ENCODE results near the gene CABP7. TPM values are rescaled to one million over a fixed set of nuclear protein-coding genes. Genes with fewer than 3 reads are reported as not detected.
A peak's percentile ranks its signal among the peaks of the same experiment; 100 is the strongest.

Gene CABP7
- polyA plus RNA-seq, 2 donors, result 0.04 TPM

DNA sequence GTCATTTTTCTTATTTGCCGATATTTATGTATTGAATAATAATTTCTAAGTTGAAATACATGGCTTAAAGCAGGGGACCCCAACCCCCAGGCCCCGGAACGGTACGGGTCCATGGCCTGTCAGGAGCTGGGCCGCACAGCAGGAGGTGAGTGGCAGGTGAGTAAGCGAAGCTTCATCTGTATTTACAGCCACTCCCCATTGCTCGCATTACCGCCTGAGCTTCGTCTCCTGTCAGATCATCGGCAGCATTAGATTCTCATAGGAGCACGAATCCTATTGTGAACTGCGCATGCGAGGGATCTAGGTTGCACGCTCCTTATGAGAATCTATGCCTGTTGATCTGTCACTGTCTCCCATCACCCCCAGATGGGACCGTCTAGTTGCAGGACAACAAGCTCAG lies 42.5 kb downstream of the CABP7 start:
- no peaks in the 10 kb centered on the region for H3K9me3 ChIP-seq (ENCODE audit: control insufficient read depth in 2 of 2, insufficient read depth in 1 of 2, low read depth in 1 of 2, low read length in 1 of 2)
- H3K36me3 ChIP-seq (ENCODE audit: control insufficient read depth in 2 of 2, insufficient read depth in 2 of 2, low read length in 1 of 2), result no peaks in the 10 kb centered on the region
- WGBS, 2 donors, result 70 to 74% methylated on average over 15 of the region's 15 CpGs
- H3K4me3 ChIP-seq (ENCODE audit: low read depth in 1 of 2, low read length in 2 of 2), result no peak overlapping the region
- H3K27ac ChIP-seq (ENCODE audit: low read depth in 2 of 2, low read length in 1 of 2), result no peak overlapping the region
- H3K4me1 ChIP-seq (ENCODE audit: control insufficient read depth in 2 of 2, insufficient read depth in 2 of 2, low read length in 1 of 2), result peaks cover 0 to 6% of the 10 kb centered on the region in 2 donors
- no peaks in the 10 kb centered on the region for H3K27me3 ChIP-seq (ENCODE audit: control insufficient read depth in 1 of 2, insufficient read depth in 2 of 2, low read length in 2 of 2)

DNA sequence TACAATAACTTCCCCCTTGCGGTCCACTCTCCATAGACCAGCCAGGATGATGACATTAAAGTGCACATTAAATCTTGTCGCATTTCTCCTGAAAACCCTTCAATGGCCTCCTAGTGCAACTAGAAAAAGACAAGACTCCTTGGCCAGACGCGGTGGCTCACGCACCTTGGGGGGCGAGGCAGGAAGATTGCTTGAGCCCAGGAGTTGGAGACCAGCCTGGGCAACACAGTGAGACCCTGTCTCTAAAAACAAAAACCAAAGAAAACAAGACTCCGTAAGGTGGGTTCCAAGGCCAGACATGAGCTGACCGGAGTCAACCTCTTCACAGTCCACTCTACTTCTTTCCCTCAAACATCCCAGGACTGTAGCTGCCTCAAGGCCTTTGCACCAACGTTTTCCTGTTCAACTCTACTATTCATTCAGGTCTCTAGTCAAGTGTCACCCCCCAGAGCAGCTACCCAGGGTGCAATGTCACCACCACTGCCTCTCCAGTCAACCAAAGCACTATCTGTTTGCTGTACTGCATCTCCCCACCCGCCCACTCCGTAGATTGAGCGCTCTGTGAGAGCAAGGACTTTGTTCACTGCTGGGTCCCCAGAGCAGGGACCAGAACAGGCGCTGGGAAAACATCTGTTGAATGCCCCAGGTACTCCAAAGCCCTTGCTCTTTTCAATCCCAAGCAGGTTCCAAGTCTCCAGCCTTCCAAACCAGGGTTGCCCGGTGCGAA lies 46.3 kb downstream of the CABP7 start:
- Histone ChIP-seq H3K27me3 (ENCODE audit: control insufficient read depth in 1 of 2, insufficient read depth in 2 of 2, low read length in 2 of 2) (no peaks in the 10 kb centered on the region), H3K4me3 (ENCODE audit: low read depth in 1 of 2, low read length in 2 of 2) (peak overlapping the region; percentile 71 to 76), H3K9me3 (ENCODE audit: control insufficient read depth in 2 of 2, insufficient read depth in 1 of 2, low read depth in 1 of 2, low read length in 1 of 2) (no peaks in the 10 kb centered on the region), H3K36me3 (ENCODE audit: control insufficient read depth in 2 of 2, insufficient read depth in 2 of 2, low read length in 1 of 2) (peaks cover 0 to 5% of the 10 kb centered on the region in 2 donors), H3K4me1 (ENCODE audit: control insufficient read depth in 2 of 2, insufficient read depth in 2 of 2, low read length in 1 of 2) (peaks cover 0 to 6% of the 10 kb centered on the region in 2 donors), H3K27ac (ENCODE audit: low read depth in 2 of 2, low read length in 1 of 2) (peak overlapping the region; percentile 90 to 95)
- WGBS, 2 donors, result 54 to 55% methylated on average over 15 of the region's 15 CpGs

DNA sequence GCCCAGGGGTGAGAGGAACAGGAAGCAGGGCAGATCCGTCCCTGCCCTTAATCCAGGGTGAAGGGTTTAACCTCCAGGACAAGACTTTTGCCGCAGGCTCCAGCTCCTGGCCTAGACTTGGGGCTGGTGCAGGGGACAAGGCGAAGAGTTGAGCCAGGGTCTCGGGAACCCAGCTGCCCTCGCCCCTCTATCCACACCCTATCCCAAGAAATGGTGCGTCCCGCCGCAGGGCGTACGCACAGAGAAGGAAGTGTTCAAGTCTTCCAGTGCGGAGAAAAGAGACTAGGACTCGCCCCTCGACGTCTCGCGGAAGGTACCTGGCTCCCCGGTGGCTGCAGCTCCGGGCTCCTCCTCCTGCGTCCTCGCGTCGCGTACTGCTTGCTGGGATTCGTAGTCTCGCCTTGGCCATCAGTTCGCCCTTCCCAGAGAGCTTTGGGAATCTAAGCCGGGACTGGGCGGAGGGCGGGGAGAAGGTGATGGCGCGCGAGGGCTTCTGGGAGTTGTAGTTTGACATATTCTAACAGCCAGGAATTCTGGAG lies 46.9 kb downstream of the CABP7 start, which contains the start of gene ZMAT5:
TSS of gene ZMAT5 (minus strand) at position 376 of the 539 bp plus-strand sequence. CDS start 18,463 bp downstream, outside the sequence.
- Histone ChIP-seq H3K9me3 (ENCODE audit: control insufficient read depth in 2 of 2, insufficient read depth in 1 of 2, low read depth in 1 of 2, low read length in 1 of 2) (no peaks in the 10 kb centered on the region), H3K27ac (ENCODE audit: low read depth in 2 of 2, low read length in 1 of 2) (peak within 1 kb of the TSS; percentile 90 to 95), H3K4me3 (ENCODE audit: low read depth in 1 of 2, low read length in 2 of 2) (peak within 1 kb of the TSS; percentile 84 to 95), H3K27me3 (ENCODE audit: control insufficient read depth in 1 of 2, insufficient read depth in 2 of 2, low read length in 2 of 2) (no peaks in the 10 kb centered on the region), H3K4me1 (ENCODE audit: control insufficient read depth in 2 of 2, insufficient read depth in 2 of 2, low read length in 1 of 2) (peaks cover 0 to 6% of the 10 kb centered on the region in 2 donors), H3K36me3 (ENCODE audit: control insufficient read depth in 2 of 2, insufficient read depth in 2 of 2, low read length in 1 of 2) (peaks cover 0 to 5% of the 10 kb centered on the region in 2 donors)
- WGBS, 2 donors, result 0 to 1% methylated on average over 32 of the region's 32 CpGs

DNA sequence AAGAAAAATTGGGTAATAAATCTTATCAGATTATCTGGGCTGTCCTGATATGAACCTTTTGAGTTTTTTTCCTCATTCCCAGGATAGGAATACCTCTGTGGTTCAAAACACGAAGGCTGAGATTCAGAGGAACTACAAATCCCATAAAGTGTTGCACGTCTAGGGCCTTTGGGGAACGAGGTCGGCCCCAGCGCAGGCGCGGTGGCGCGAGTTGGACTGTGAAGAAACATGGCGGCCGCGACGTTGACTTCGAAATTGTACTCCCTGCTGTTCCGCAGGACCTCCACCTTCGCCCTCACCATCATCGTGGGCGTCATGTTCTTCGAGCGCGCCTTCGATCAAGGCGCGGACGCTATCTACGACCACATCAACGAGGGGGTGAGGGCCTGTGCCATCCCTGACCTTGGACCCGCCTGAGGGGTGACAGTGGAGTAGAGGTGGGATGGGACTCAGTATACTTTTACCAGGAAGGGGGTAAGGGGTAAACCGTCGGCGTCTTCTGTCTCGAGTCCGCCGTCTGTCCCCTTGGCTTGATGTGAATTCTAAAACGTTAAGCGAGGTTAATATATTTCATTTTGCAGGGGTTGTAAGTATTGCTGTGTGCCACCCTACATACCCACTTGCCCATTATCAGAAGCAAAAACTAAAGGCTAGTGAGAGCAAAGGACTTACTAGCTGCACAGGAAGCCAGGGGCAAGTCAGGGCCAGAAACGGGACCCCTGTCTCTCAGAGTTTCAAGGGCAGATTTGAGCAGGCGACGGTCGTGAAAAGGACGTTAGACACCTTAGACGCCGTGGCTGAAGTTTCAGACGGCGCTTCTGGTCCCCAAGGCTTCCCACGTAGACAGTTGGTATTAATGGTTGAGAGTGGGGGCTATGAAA lies 47.6 kb downstream of the CABP7 start, which contains the start of gene UQCR10:
TSS of gene UQCR10 (plus strand) at position 199 of the 881 bp plus-strand sequence. CDS start at position 229, 30 bp downstream.
- 1 to 12% methylated on average over 46 of the region's 46 CpGs for WGBS, 2 donors
- H3K9me3 ChIP-seq (ENCODE audit: control insufficient read depth in 2 of 2, insufficient read depth in 1 of 2, low read depth in 1 of 2, low read length in 1 of 2), result no peaks in the 10 kb centered on the region

DNA sequence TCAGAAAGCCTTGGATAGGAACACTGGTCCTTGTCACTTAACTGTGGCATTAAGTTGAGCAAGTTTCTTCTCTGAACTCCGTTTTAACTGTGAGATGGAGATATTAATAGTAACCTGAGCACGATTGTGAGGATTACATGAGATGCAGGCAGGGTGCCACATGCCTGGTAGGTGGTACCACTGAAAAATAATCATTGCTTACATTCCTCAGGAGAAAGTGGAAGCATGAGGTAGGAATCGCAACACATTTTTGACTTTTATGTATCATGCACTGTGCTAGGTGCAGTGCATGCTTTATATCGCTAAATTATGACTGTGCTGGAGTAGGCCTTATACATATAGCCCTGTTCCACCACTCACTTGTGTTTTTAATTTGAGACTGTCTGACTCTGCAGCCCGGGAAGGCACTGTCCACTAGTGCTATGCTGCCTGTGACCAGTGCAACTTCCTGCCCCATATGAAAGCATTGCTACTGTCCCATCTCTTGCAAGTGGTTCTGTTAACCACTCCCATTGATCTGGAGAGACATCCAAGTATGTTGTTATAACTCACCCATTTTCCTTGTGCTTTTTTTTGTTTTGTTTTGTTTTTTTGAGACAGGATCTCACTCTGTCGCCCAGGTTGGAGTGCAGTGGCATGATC lies 48.4 kb downstream of the CABP7 start:
- Histone ChIP-seq H3K27ac (ENCODE audit: low read depth in 2 of 2, low read length in 1 of 2) (peak overlapping the region in 1 of 2 donors; percentile 89), H3K27me3 (ENCODE audit: control insufficient read depth in 1 of 2, insufficient read depth in 2 of 2, low read length in 2 of 2) (no peaks in the 10 kb centered on the region), H3K4me1 (ENCODE audit: control insufficient read depth in 2 of 2, insufficient read depth in 2 of 2, low read length in 1 of 2) (peaks cover 0 to 6% of the 10 kb centered on the region in 2 donors), H3K9me3 (ENCODE audit: control insufficient read depth in 2 of 2, insufficient read depth in 1 of 2, low read depth in 1 of 2, low read length in 1 of 2) (no peaks in the 10 kb centered on the region), H3K36me3 (ENCODE audit: control insufficient read depth in 2 of 2, insufficient read depth in 2 of 2, low read length in 1 of 2) (peaks cover 0 to 5% of the 10 kb centered on the region in 2 donors), H3K4me3 (ENCODE audit: low read depth in 1 of 2, low read length in 2 of 2) (peak overlapping the region; percentile 84 to 95)
- 35 to 41% methylated on average over 6 of the region's 6 CpGs for WGBS, 2 donors

More for the DNA sequence above, 47.6 kb downstream of the CABP7 start, which contains the start of gene UQCR10:
- Histone ChIP-seq H3K27me3 (ENCODE audit: control insufficient read depth in 1 of 2, insufficient read depth in 2 of 2, low read length in 2 of 2) (no peaks in the 10 kb centered on the region), H3K4me1 (ENCODE audit: control insufficient read depth in 2 of 2, insufficient read depth in 2 of 2, low read length in 1 of 2) (peaks cover 0 to 6% of the 10 kb centered on the region in 2 donors), H3K36me3 (ENCODE audit: control insufficient read depth in 2 of 2, insufficient read depth in 2 of 2, low read length in 1 of 2) (peaks cover 0 to 5% of the 10 kb centered on the region in 2 donors), H3K4me3 (ENCODE audit: low read depth in 1 of 2, low read length in 2 of 2) (peak within 1 kb of the TSS; percentile 84 to 95), H3K27ac (ENCODE audit: low read depth in 2 of 2, low read length in 1 of 2) (peak within 1 kb of the TSS; percentile 90 to 95)

DNA sequence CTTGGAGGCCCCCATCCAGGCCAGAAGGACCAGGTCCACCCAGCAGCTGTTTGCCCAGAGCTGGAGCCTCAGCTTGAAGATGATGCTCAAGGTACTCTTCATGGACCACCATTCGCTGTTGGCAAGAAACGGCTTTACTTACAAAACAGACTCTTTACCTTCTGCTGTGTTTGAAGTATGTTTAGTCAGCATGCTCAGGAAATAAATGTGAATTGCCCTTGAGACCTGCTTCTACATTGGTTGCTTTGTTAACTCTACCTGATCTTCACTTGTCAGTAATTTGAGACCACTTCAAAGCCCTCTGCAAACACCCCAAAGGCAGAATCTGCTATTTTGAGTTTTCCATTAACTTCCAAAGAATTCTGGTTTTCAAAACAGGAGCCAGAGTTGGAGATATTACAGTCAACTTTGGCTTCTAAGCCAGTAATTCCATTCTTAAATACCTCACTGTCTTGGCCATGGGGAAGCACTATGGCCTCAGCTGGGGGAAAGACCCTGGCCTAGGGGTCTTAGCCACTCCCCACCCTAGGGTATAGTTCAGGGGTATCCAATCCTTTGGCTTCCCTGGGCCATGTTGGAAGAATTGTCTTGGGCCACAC lies 50.0 kb downstream of the CABP7 start:
- H3K27ac ChIP-seq (ENCODE audit: low read depth in 2 of 2, low read length in 1 of 2), result no peak overlapping the region
- H3K27me3 ChIP-seq (ENCODE audit: control insufficient read depth in 1 of 2, insufficient read depth in 2 of 2, low read length in 2 of 2), result no peaks in the 10 kb centered on the region
- H3K36me3 ChIP-seq (ENCODE audit: control insufficient read depth in 2 of 2, insufficient read depth in 2 of 2, low read length in 1 of 2), result peaks cover 0 to 5% of the 10 kb centered on the region in 2 donors
- WGBS, 2 donors, result 85 to 87% methylated on average over 2 of the region's 2 CpGs
- H3K4me3 ChIP-seq (ENCODE audit: low read depth in 1 of 2, low read length in 2 of 2), result no peak overlapping the region
- H3K4me1 ChIP-seq (ENCODE audit: control insufficient read depth in 2 of 2, insufficient read depth in 2 of 2, low read length in 1 of 2), result peaks cover 0 to 6% of the 10 kb centered on the region in 2 donors
- no peaks in the 10 kb centered on the region for H3K9me3 ChIP-seq (ENCODE audit: control insufficient read depth in 2 of 2, insufficient read depth in 1 of 2, low read depth in 1 of 2, low read length in 1 of 2)

DNA sequence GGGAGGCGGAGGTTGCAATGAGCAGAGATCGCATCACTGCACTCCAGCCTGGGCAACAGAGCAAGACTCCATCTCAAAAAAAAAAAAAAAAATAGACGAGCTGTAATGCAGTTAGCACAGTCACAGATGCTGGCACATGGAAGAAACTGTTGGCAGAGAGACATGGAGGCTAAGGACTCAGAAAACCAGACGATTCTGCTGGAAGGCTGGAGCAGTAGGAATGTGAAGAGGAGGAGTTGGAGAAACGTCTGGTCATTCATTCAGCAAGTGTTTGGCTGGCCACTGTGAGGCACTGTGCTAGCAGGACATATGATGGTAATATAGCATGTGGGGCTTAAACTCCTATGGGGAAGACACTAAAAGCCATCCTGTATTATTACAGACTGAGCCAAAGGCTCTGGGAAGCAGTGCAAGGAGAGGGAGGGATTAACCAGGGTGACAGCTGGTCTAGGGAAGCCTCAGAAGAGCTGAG lies 52.4 kb downstream of the CABP7 start:
- no peak overlapping the region for H3K4me3 ChIP-seq (ENCODE audit: low read depth in 1 of 2, low read length in 2 of 2)
- no peaks in the 10 kb centered on the region for H3K4me1 ChIP-seq (ENCODE audit: control insufficient read depth in 2 of 2, insufficient read depth in 2 of 2, low read length in 1 of 2)
- peaks cover 0 to 5% of the 10 kb centered on the region in 2 donors for H3K36me3 ChIP-seq (ENCODE audit: control insufficient read depth in 2 of 2, insufficient read depth in 2 of 2, low read length in 1 of 2)
- WGBS, 2 donors, result 49 to 55% methylated on average over 5 of the region's 5 CpGs
- H3K27ac ChIP-seq (ENCODE audit: low read depth in 2 of 2, low read length in 1 of 2), result peak overlapping the region in 1 of 2 donors; percentile 69
- H3K9me3 ChIP-seq (ENCODE audit: control insufficient read depth in 2 of 2, insufficient read depth in 1 of 2, low read depth in 1 of 2, low read length in 1 of 2), result no peaks in the 10 kb centered on the region
- no peaks in the 10 kb centered on the region for H3K27me3 ChIP-seq (ENCODE audit: control insufficient read depth in 1 of 2, insufficient read depth in 2 of 2, low read length in 2 of 2)

DNA sequence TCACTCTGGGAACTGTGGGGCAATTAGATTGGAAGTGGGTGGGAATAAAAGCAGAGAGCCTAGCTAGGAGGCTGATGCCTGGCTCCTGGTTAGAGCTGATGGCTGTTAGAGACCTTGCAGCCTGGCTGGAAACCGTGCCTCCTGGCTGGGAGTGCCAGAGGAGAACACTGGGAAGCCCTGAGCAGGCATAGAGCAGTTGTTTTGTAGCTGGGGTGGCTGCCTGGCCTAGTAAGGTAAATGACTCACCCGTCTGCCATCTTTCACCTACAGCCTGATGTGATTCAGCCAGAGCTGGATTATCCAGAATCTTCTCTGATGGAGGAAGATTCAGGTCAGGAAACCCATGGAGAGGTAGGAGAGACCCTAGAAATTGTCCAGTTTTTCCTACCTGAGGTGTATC lies 53.4 kb downstream of the CABP7 start:
- Histone ChIP-seq H3K27ac (ENCODE audit: low read depth in 2 of 2, low read length in 1 of 2) (peak overlapping the region; percentile 70), H3K4me3 (ENCODE audit: low read depth in 1 of 2, low read length in 2 of 2) (no peak overlapping the region), H3K36me3 (ENCODE audit: control insufficient read depth in 2 of 2, insufficient read depth in 2 of 2, low read length in 1 of 2) (peaks cover 0 to 5% of the 10 kb centered on the region in 2 donors), H3K27me3 (ENCODE audit: control insufficient read depth in 1 of 2, insufficient read depth in 2 of 2, low read length in 2 of 2) (no peaks in the 10 kb centered on the region), H3K4me1 (ENCODE audit: control insufficient read depth in 2 of 2, insufficient read depth in 2 of 2, low read length in 1 of 2) (no peaks in the 10 kb centered on the region), H3K9me3 (ENCODE audit: control insufficient read depth in 2 of 2, insufficient read depth in 1 of 2, low read depth in 1 of 2, low read length in 1 of 2) (no peaks in the 10 kb centered on the region)
- 54 to 68% methylated on average over 2 of the region's 2 CpGs for WGBS, 2 donors
